GM19025 (cell line): ENCODE results near the gene MALL.
"Not testable (repeated sequence)": the region's sequence is repeated elsewhere in the genome, so short reads cannot be mapped to it uniquely, and the experiment has no call there.

Experiments
- ATAC-seq: cut with Tn5 transposase; IDR thresholded peaks from one replicate; pipeline ENCODE4 v1.9.1; 2021; ENCODE audit warnings: mild to moderate bottlenecking, low read depth, moderate library complexity; ENCODE audit not compliant: unreplicated experiment

Gene MALL

GRCh38 chr2:110115291-110116032 lies at the start of gene MALL:
Gene MALL, minus strand, starts transcription at chr2:110115822. Its CDS starts 30 bp downstream, at chr2:110115792.
- no peak for ATAC-seq

- no peak for ATAC-seq
Observed at GRCh38 chr2:110157153-110157793, 41.7 kb upstream of the MALL start.

- ATAC-seq, result not testable (repeated sequence)
Observed at GRCh38 chr2:110154828-110155227, 39.2 kb upstream of the MALL start.

GRCh38 chr2:110154188-110154587 lies 38.6 kb upstream of the MALL start:
- not testable (repeated sequence) for ATAC-seq

- no peak for ATAC-seq
Observed at GRCh38 chr2:110153416-110153815, 37.8 kb upstream of the MALL start.

- ATAC-seq, result no peak
Observed at GRCh38 chr2:110152943-110153342, 37.3 kb upstream of the MALL start.

GRCh38 chr2:110149330-110150220 lies 34.0 kb upstream of the MALL start:
- ATAC-seq, result no peak

- no peak for ATAC-seq
Observed at GRCh38 chr2:110146945-110147332, 31.3 kb upstream of the MALL start.

GRCh38 chr2:110146183-110146944 lies 30.7 kb upstream of the MALL start:
- no peak for ATAC-seq

- ATAC-seq, result no peak
Observed at GRCh38 chr2:110143982-110144381, 28.4 kb upstream of the MALL start.

GRCh38 chr2:110140401-110140800 lies 24.8 kb upstream of the MALL start:
- ATAC-seq, result no peak

- ATAC-seq, result no peak
Observed at GRCh38 chr2:110134025-110134424, 18.4 kb upstream of the MALL start.

- no peak for ATAC-seq
Observed at GRCh38 chr2:110131166-110131565, 15.5 kb upstream of the MALL start.

- no peak for ATAC-seq
Observed at GRCh38 chr2:110130757-110131156, 15.1 kb upstream of the MALL start.

- no peak for ATAC-seq
Observed at GRCh38 chr2:110126906-110127305, 11.3 kb upstream of the MALL start.

GRCh38 chr2:110126086-110126773 lies 10.6 kb upstream of the MALL start:
- no peak for ATAC-seq

GRCh38 chr2:110124939-110125691 lies 9.5 kb upstream of the MALL start:
- ATAC-seq, result no peak

GRCh38 chr2:110124038-110124825 lies 8.6 kb upstream of the MALL start:
- ATAC-seq, result no peak
